ENCODE results near the gene RRP9. TPM values are rescaled to one million over a fixed set of nuclear protein-coding genes. Genes with fewer than 3 reads are reported as not detected.

The RRP9 gene
- total and polyA plus RNA-seq, 4 donors: 6.5 to 11.0 (median 7.8) TPM

- H3K9ac ChIP-seq (ENCODE audit: low read depth in 1 of 2, low read length in 2 of 2): peak overlapping the region; percentile 92 to 95
- no peaks in the 10 kb centered on the region for H3K36me3 ChIP-seq (ENCODE audit: control insufficient read depth in 4 of 4, insufficient read depth in 3 of 4, low read depth in 1 of 4, low read length in 3 of 4)
- WGBS: 7% methylated on average over 30 of the region's 30 CpGs
- peak overlapping the region; percentile 94 to 97 for H3K27ac ChIP-seq (ENCODE audit: low read depth in 1 of 2, low read length in 2 of 2)
- H3K4me1 ChIP-seq (ENCODE audit: control insufficient read depth in 4 of 4, insufficient read depth in 4 of 4, low read length in 3 of 4): peaks cover 13 to 54% (median 44%) of the 10 kb centered on the region in 4 donors
- H3K4me3 ChIP-seq (ENCODE audit: low read depth in 1 of 3, low read length in 3 of 3): peak overlapping the region; percentile 60 to 79 (median 64)
- peak; percentile 54 for DNase-seq (ENCODE audit: low spot score)
- no peaks in the 10 kb centered on the region for H3K27me3 ChIP-seq (ENCODE audit: control insufficient read depth in 4 of 4, insufficient read depth in 4 of 4, low read length in 3 of 4)
- no peaks in the 10 kb centered on the region for H3K9me3 ChIP-seq (ENCODE audit: control insufficient read depth in 4 of 4, low read length in 3 of 4)
- TF ChIP-seq RXRA (IDR thresholded peaks at IDR 0.05): peak in 1 of 2 donors; percentile 4
- peak; percentile 10 for TF ChIP-seq REST (IDR thresholded peaks at IDR 0.05)
- no peak for TF ChIP-seq NR2F2 (IDR thresholded peaks at IDR 0.05)
- TF ChIP-seq HNF4A (conservative IDR thresholded peaks at IDR 0.05): peak in 1 of 2 donors; percentile 10
- TF ChIP-seq MAX (IDR thresholded peaks at IDR 0.05): peak; percentile 23
- TF ChIP-seq SP1 (IDR thresholded peaks at IDR 0.05): peak; percentile 46
- no peak for TF ChIP-seq CTCF (IDR thresholded peaks at IDR 0.05; ENCODE audit: low read depth, low read length, missing input control)
Measured at GRCh38 chr3:51974277-51974962, 32.7 kb upstream of the RRP9 start.

- Histone ChIP-seq H3K36me3 (ENCODE audit: control insufficient read depth in 4 of 4, insufficient read depth in 3 of 4, low read depth in 1 of 4, low read length in 3 of 4) (no peaks in the 10 kb centered on the region), H3K27me3 (ENCODE audit: control insufficient read depth in 4 of 4, insufficient read depth in 4 of 4, low read length in 3 of 4) (no peaks in the 10 kb centered on the region), H3K9ac (ENCODE audit: low read depth in 1 of 2, low read length in 2 of 2) (no peak overlapping the region), H3K9me3 (ENCODE audit: control insufficient read depth in 4 of 4, low read length in 3 of 4) (no peaks in the 10 kb centered on the region), H3K4me1 (ENCODE audit: control insufficient read depth in 4 of 4, insufficient read depth in 4 of 4, low read length in 3 of 4) (peaks cover 18 to 68% (median 59%) of the 10 kb centered on the region in 4 donors), H3K4me3 (ENCODE audit: low read depth in 1 of 3, low read length in 3 of 3) (no peak overlapping the region), H3K27ac (ENCODE audit: low read depth in 1 of 2, low read length in 2 of 2) (peak overlapping the region; percentile 29 to 30)
- DNase-seq (ENCODE audit: low spot score): no peak
- WGBS: 84% methylated on average over 11 of the region's 11 CpGs
- TF ChIP-seq NR2F2 (IDR thresholded peaks at IDR 0.05) (no peak), REST (IDR thresholded peaks at IDR 0.05) (no peak), RXRA (IDR thresholded peaks at IDR 0.05) (no peak), HNF4G (IDR thresholded peaks at IDR 0.05) (no peak), RAD21 (IDR thresholded peaks at IDR 0.05) (no peak), EGR1 (IDR thresholded peaks at IDR 0.05; ENCODE audit: low read depth in 2 of 2) (no peak), GABPA (IDR thresholded peaks at IDR 0.05 in 1 of 2, conservative IDR thresholded peaks at IDR 0.05 in 1 of 2) (no peak), FOXA2 (IDR thresholded peaks at IDR 0.05) (no peak), HNF4A (conservative IDR thresholded peaks at IDR 0.05) (no peak), JUND (IDR thresholded peaks at IDR 0.05) (no peak), YY1 (IDR thresholded peaks at IDR 0.05) (no peak), CTCF (IDR thresholded peaks at IDR 0.05; ENCODE audit: low read depth, low read length, missing input control) (no peak), TAF1 (conservative IDR thresholded peaks at IDR 0.05) (no peak), ATF3 (IDR thresholded peaks at IDR 0.05) (no peak), MAX (IDR thresholded peaks at IDR 0.05) (no peak), FOXA1 (IDR thresholded peaks at IDR 0.05) (no peak)
Measured at GRCh38 chr3:51971350-51971749, 29.6 kb upstream of the RRP9 start.
